GM10266 (cell line): Measurements from ENCODE around the gene OMG.

Experiments used
- DNase-seq: peaks from one replicate; pipeline ENCODE4 v3.0.0; 2012; ENCODE audit errors: extremely low spot score
- TF ChIP-seq, protein P1 (sequence below): IDR thresholded peaks from 2 replicates; pipeline ENCODE4 v1.5.1; 2012; ENCODE audit warnings: mild to moderate bottlenecking, low read depth; ENCODE audit not compliant: control insufficient read depth, insufficient read depth; ENCODE audit errors: missing control alignments

Gene OMG

DNA sequence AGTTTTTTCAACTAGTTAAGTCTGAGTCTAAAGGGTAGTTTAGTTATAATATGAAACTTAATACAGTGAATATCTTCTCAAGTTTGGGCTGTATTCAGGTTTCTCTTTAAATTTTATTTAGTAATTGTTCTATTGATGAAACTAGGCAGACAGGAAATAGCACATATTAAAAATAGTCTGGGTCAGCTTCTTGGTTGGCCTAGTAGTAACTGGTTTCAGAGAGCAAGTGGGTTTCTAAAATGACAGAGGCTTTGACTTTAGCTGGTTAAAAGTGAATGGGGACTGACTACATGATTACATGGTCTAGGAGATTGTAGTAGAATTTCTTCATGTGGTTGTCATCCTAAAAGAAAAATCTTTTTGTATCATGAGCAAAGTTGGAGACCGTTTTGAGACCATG, 46.8 kb downstream of the OMG start:
- TF ChIP-seq, protein P1, sequence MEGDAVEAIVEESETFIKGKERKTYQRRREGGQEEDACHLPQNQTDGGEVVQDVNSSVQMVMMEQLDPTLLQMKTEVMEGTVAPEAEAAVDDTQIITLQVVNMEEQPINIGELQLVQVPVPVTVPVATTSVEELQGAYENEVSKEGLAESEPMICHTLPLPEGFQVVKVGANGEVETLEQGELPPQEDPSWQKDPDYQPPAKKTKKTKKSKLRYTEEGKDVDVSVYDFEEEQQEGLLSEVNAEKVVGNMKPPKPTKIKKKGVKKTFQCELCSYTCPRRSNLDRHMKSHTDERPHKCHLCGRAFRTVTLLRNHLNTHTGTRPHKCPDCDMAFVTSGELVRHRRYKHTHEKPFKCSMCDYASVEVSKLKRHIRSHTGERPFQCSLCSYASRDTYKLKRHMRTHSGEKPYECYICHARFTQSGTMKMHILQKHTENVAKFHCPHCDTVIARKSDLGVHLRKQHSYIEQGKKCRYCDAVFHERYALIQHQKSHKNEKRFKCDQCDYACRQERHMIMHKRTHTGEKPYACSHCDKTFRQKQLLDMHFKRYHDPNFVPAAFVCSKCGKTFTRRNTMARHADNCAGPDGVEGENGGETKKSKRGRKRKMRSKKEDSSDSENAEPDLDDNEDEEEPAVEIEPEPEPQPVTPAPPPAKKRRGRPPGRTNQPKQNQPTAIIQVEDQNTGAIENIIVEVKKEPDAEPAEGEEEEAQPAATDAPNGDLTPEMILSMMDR, result no peak
- peak; percentile 40 for DNase-seq

DNA sequence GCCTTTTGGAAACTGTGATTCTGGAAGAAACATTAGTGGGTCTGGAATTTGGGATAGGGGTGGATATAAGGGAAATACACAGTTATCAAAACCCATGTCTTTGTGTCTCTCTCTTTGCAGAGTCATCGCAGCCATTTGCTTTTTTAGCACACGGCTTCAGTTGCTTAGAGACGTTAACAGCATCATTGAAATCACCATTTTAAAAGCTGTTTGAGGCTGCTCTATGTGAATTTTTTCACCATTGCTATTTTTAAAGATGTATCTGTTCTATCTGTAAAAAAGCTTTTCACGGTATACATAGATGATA, 47.3 kb downstream of the OMG start:
- DNase-seq, result no peak
- TF ChIP-seq, protein P1, result no peak

DNA sequence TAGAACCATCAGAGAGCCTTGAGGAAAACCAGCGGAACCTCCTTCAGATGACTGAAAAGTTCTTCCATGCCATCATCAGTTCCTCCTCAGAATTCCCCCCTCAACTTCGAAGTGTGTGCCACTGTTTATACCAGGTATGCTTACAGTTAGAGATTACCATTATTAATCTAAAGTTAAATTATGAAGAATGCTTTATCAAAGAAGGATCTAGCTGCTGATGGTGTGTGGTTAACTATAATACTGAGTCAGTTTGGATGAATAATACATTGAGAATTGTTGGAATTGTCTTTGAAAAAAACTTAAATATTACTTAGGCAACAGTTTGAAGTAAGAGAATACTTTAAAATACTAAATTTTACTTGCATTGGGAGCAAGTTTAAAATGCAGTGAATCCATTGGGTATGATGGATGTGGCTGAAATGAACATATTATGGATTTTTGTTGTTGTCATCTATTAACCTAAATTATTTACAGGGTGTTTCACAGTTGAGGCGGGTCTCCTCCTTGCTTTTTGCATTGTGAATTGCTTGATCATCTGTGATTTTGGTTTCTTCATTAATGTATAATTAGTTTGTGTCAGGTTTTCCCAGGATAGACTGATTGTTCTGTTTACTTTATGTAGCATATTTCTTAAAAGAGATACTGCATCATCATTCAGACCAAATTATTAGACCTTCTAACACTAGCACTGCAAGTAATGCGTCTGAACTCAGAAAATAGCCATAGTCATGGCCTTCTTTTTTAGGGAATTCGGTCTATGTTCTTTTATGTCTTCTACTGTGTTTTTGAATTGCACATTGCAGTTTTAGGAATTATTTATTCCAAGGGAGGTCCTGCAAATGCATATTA, 47.8 kb downstream of the OMG start:
- TF ChIP-seq, protein P1, result no peak

More for the DNA sequence above, 47.8 kb downstream of the OMG start:
- no peak for DNase-seq
